ENCODE data around the gene PPIG.
"Not testable (repeated sequence)": the region's sequence is repeated elsewhere in the genome, so short reads cannot be mapped to it uniquely, and the experiment has no call there.

The PPIG gene

DNA sequence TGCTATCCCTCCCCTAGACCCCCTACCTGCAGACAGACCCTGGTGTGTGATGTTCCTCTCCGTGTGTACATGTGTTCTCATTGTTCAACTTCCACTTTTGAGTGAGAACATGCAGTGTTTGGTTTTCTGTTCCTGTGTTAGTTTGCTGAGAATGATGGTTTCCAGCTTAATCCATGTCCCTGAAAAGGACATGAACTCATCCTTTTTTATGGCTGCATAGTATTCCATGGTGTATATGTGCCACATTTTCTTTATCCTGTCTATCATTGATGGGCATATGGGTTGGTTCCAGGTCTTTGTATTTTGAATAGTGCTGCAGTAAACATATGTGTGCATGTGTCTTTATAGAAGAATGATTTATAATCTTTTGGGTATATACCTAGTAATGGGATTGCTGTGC lies 31.8 kb downstream of the PPIG start:
- not testable (repeated sequence) for H3K27me3 Mint-ChIP-seq (ENCODE audit: low read depth); DNase-seq (ENCODE audit: low spot score); H3K27ac Mint-ChIP-seq; H3K4me3 Mint-ChIP-seq
- peaks cover 16% of the 10 kb centered on the region for H3K4me1 Mint-ChIP-seq (ENCODE audit: low read depth)
- peaks cover 20% of the 10 kb centered on the region for H3K9me3 Mint-ChIP-seq
- peaks cover 82% of the 10 kb centered on the region for H3K36me3 Mint-ChIP-seq (ENCODE audit: low read depth)

DNA sequence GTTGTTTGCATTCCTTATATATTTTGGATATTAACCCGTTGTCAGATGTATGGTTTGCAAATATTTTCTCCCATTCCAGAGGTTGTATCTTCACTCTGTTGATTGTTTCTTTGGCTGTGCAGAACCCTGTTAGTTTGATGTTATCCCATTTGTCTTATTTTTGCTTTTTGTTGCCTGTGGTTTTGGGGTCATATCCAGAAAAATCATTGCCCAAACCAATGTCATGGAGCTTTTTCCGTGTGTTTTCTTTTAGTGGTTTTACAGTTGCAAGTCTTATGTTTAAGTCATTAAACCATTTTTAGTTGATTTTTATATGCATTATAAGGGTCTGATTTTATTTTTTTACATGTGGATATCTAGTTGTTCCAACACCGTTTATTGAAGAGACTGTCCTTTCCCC lies 35.8 kb downstream of the PPIG start:
- Mint-ChIP-seq H3K4me1 (ENCODE audit: low read depth) (peaks cover 25% of the 10 kb centered on the region), H3K27me3 (ENCODE audit: low read depth) (no peaks in the 10 kb centered on the region), H3K27ac (no peak overlapping the region), H3K4me3 (no peak overlapping the region), H3K9me3 (peaks cover 20% of the 10 kb centered on the region), H3K36me3 (ENCODE audit: low read depth) (peaks cover 72% of the 10 kb centered on the region)
- no peak for DNase-seq (ENCODE audit: low spot score)

DNA sequence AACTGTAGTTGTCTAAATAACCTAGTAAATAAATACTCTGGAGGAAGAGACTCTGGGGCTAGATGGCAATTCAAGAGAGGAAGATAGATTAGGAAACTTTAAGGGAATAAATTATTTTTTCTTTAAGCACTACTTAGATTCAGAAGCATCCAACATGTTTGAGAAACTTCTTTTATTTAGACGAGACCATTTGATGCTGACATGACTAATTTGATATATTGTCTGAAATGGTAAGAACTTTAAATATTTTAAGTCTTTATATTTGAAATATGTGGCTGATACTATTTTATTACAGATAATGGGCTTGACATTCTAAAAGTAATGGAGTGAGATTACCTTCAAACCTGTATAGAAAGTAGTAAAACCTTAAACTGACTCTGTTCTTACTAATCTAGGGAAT lies 36.4 kb downstream of the PPIG start:
- peaks cover 20% of the 10 kb centered on the region for H3K9me3 Mint-ChIP-seq
- no peak overlapping the region for H3K4me3 Mint-ChIP-seq
- peaks cover 25% of the 10 kb centered on the region for H3K4me1 Mint-ChIP-seq (ENCODE audit: low read depth)

DNA sequence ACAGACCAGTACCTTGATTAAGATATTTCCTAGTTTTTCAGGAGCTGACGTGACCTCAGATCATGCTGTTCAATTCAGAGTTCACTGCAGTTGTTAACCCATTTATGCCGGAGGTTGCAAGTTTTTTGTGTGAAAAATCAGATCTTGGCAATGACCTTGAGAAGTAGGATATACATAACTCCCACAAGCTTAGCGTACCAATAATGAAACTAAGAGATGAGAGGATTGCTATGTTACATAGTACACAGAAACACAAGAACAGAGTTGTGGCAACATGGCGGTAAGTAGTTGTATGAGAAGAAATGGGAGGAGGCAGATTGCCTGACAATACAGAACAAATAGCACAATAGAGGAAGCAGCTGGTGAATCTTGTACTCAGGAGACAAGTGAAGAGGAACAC lies 39.1 kb downstream of the PPIG start:
- Mint-ChIP-seq H3K36me3 (ENCODE audit: low read depth) (peaks cover 52% of the 10 kb centered on the region), H3K9me3 (no peaks in the 10 kb centered on the region), H3K27ac (no peak overlapping the region), H3K4me1 (ENCODE audit: low read depth) (peaks cover 19% of the 10 kb centered on the region), H3K27me3 (ENCODE audit: low read depth) (no peaks in the 10 kb centered on the region), H3K4me3 (no peak overlapping the region)
- no peak for DNase-seq (ENCODE audit: low spot score)

More for the DNA sequence above, 36.4 kb downstream of the PPIG start:
- H3K36me3 Mint-ChIP-seq (ENCODE audit: low read depth), result peaks cover 70% of the 10 kb centered on the region
- H3K27me3 Mint-ChIP-seq (ENCODE audit: low read depth), result no peaks in the 10 kb centered on the region
- H3K27ac Mint-ChIP-seq, result no peak overlapping the region
- DNase-seq (ENCODE audit: low spot score), result no peak

DNA sequence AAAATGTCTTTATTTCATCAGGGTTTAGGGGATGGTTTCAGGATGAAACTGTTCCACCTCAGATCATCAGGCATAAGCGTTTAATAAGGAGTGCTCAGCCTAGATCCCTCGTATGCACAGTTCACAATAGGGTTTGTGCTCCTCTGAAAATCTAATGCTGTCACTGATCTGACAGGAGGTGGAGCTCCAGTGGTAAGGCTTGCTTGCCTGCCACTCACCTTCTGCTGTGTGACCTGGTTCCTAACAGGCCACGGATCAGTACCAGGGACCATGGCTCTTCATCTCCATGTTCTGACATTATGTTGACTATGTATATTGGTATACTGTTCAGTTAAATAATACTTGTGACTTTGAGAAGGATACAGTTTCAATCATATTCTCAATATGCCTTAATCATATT lies 41.6 kb downstream of the PPIG start:
- H3K9me3 Mint-ChIP-seq, result no peaks in the 10 kb centered on the region
- H3K4me3 Mint-ChIP-seq, result no peak overlapping the region
- DNase-seq (ENCODE audit: low spot score), result no peak
- peaks cover 9% of the 10 kb centered on the region for H3K4me1 Mint-ChIP-seq (ENCODE audit: low read depth)
- no peaks in the 10 kb centered on the region for H3K27me3 Mint-ChIP-seq (ENCODE audit: low read depth)
- peaks cover 37% of the 10 kb centered on the region for H3K36me3 Mint-ChIP-seq (ENCODE audit: low read depth)
- no peak overlapping the region for H3K27ac Mint-ChIP-seq

DNA sequence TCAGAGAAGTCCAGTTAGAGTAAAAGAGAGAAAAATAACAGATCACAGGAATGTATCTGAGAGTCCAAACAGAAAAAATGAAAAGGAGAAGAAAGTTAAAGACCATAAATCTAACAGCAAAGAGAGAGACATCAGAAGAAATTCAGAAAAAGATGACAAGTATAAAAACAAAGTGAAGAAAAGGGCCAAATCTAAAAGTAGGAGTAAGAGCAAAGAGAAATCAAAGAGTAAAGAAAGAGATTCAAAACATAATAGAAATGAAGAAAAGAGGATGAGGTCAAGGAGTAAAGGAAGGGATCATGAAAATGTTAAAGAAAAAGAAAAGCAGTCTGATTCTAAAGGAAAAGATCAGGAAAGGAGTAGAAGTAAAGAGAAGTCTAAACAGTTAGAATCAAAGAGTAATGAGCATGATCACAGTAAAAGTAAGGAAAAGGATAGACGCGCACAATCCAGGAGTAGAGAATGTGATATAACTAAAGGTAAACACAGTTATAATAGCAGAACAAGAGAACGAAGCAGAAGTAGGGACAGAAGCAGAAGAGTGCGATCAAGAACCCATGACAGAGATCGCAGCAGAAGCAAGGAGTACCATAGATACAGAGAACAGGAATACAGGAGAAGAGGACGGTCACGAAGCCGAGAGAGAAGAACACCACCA lies 52.4 kb downstream of the PPIG start:
- Mint-ChIP-seq H3K4me1 (ENCODE audit: low read depth) (no peaks in the 10 kb centered on the region), H3K4me3 (no peak overlapping the region), H3K36me3 (ENCODE audit: low read depth) (peaks cover 9% of the 10 kb centered on the region), H3K27ac (no peak overlapping the region), H3K9me3 (no peaks in the 10 kb centered on the region), H3K27me3 (ENCODE audit: low read depth) (no peaks in the 10 kb centered on the region)
- DNase-seq (ENCODE audit: low spot score), result no peak

DNA sequence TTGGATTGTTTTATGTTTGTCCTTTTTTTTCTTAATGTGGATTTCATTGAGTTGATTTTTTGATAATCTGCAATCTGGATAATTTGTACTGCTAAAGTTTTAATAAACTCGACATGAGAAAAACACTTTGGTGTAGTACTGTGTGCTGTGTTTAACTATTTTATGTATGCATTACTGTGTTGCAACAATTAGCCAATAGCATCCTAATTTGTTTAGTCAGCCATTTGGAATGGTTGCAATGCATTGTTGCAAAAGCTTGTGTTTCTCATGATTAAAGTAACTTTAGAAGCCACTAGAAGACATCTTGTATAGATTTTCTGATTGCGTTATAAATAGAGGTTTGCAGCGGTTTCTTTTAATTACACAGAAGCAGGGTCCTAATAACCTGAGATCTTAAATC lies 53.5 kb downstream of the PPIG start:
- H3K27me3 Mint-ChIP-seq (ENCODE audit: low read depth), result no peaks in the 10 kb centered on the region
- no peaks in the 10 kb centered on the region for H3K9me3 Mint-ChIP-seq
- no peaks in the 10 kb centered on the region for H3K4me1 Mint-ChIP-seq (ENCODE audit: low read depth)
- H3K36me3 Mint-ChIP-seq (ENCODE audit: low read depth), result peaks cover 6% of the 10 kb centered on the region
- H3K4me3 Mint-ChIP-seq, result no peak overlapping the region
- DNase-seq (ENCODE audit: low spot score), result no peak
- H3K27ac Mint-ChIP-seq, result no peak overlapping the region

DNA sequence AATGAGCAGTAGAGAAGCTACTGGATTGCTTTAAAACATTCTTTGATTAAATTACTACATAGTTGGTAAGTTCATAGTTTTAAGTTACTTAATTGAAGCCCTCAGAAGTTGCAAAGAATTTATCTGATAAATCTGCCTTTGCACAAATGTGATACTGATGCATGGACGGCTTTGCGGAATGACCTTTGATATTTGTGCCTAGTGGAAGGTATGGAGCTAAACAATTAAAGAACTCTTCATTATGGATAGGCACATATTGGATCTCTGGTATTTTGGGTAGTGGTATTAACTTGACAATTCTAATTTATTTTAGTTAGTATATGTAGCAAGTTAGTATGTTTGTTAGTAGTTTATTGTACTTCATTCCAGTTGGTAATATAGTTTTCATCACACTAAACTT lies 56.0 kb downstream of the PPIG start:
- Mint-ChIP-seq H3K27me3 (ENCODE audit: low read depth) (no peaks in the 10 kb centered on the region), H3K27ac (no peak overlapping the region), H3K4me1 (ENCODE audit: low read depth) (no peaks in the 10 kb centered on the region), H3K36me3 (ENCODE audit: low read depth) (peaks cover 3% of the 10 kb centered on the region), H3K4me3 (no peak overlapping the region), H3K9me3 (no peaks in the 10 kb centered on the region)
- DNase-seq (ENCODE audit: low spot score), result no peak

DNA sequence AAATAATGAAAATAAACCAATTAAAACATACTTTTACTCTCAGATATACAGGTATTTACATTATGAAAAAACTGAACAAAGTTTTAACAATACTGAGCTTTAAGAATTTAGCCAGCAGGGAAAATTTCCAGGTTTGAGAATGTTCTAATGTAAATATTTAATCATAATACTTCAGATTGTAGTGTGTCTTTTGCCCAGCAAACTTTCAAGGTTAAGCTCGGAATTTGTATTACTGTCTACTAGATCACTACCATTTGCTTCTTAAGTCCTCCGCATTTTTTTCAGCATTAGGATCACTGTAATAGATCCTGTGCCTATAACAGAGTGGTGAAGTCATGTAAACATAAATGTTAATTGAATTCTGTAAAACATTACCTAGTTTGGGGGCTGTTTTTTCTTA lies 57.3 kb downstream of the PPIG start:
- Mint-ChIP-seq H3K36me3 (ENCODE audit: low read depth) (peaks cover 3% of the 10 kb centered on the region), H3K4me3 (no peak overlapping the region), H3K4me1 (ENCODE audit: low read depth) (no peaks in the 10 kb centered on the region), H3K27me3 (ENCODE audit: low read depth) (no peaks in the 10 kb centered on the region), H3K9me3 (no peaks in the 10 kb centered on the region), H3K27ac (no peak overlapping the region)
- no peak for DNase-seq (ENCODE audit: low spot score)

DNA sequence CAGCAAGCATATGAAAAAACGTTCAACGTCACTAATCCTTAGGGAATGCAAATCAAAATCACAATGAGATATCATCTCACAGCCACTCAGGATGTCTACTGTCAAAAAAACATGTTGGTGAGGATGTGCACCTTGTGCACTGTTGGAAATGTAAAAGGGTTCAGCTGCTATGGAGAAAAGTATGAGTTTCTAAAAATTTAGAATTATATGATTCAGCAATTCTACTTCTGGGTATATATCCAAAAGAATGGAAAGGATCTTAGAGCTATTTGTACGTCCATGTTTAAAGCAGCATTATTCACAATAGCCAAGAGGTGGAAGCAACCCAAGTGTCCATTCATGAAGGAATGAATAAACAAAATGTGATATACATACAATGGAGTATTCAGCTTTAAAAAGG lies 60.0 kb downstream of the PPIG start:
- peaks cover 3% of the 10 kb centered on the region for H3K27me3 Mint-ChIP-seq (ENCODE audit: low read depth)
- no peaks in the 10 kb centered on the region for H3K4me1 Mint-ChIP-seq (ENCODE audit: low read depth)
- no peaks in the 10 kb centered on the region for H3K9me3 Mint-ChIP-seq
- H3K27ac Mint-ChIP-seq, result no peak overlapping the region
- H3K36me3 Mint-ChIP-seq (ENCODE audit: low read depth), result no peaks in the 10 kb centered on the region
- H3K4me3 Mint-ChIP-seq, result no peak overlapping the region
- no peak for DNase-seq (ENCODE audit: low spot score)

DNA sequence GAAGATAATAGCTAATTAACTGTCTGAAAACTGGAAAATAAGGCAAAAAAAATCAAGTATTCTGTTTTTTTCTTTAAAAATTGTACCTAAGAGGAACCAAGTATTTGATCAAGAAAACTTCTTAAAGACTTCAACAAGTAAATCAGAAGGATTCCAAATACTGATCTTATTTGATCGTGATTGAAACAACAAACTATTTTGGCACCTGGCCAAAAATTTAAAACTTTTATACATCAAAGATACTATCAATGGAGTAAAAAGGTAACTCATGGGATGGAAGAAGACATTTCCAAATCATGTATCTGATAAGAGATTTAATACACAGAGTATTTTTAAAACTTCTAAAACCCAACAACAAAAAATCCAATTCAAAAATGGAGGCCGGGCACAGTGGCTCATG lies 63.3 kb downstream of the PPIG start:
- H3K4me1 Mint-ChIP-seq (ENCODE audit: low read depth), result no peaks in the 10 kb centered on the region
- peaks cover 17% of the 10 kb centered on the region for H3K27me3 Mint-ChIP-seq (ENCODE audit: low read depth)

DNA sequence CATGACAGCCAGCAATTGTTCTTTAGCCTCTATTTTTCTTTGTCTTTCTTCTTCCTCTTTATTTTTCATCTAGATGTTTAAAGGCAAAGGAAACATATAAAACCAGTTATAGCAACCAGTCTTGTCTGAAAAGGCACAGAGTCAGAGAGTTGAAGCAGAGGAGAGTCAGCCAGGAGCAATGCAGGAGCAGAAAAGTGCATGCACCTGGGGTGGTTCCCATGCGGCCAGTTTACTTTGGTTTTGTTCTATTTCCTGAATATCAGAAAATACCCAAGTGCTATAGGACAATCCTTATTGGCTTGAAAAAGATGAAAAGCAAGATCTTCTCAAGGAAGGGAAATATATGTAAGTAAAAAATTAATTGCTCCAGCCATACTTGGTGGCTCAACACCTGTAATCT lies 65.1 kb downstream of the PPIG start:
- Mint-ChIP-seq H3K9me3 (no peaks in the 10 kb centered on the region), H3K27me3 (ENCODE audit: low read depth) (peaks cover 27% of the 10 kb centered on the region), H3K36me3 (ENCODE audit: low read depth) (no peaks in the 10 kb centered on the region), H3K4me1 (ENCODE audit: low read depth) (no peaks in the 10 kb centered on the region), H3K27ac (no peak overlapping the region), H3K4me3 (no peak overlapping the region)
- DNase-seq (ENCODE audit: low spot score), result no peak

More for the DNA sequence above, 63.3 kb downstream of the PPIG start:
- H3K36me3 Mint-ChIP-seq (ENCODE audit: low read depth), result no peaks in the 10 kb centered on the region
- no peak overlapping the region for H3K27ac Mint-ChIP-seq
- no peak for DNase-seq (ENCODE audit: low spot score)
- no peaks in the 10 kb centered on the region for H3K9me3 Mint-ChIP-seq
- no peak overlapping the region for H3K4me3 Mint-ChIP-seq

DNA sequence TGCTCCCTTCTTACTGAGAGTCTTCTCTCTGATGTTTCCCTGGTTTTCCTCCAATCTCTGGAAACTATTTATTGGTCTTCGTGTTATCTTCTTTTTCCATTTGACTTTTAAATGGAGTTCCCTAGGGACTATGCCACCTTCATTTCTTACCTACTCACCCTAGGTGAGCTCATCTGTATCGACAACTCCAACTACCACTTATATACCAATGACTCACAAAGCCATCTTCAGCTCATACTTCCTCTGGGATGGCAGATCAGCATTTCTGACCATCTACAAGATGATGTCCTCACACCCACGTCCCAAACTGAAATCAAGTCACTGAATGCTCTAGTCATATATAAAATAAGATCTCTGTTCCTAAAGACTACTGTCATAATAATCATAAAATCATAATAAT lies 69.5 kb downstream of the PPIG start:
- no peaks in the 10 kb centered on the region for H3K36me3 Mint-ChIP-seq (ENCODE audit: low read depth)
- DNase-seq (ENCODE audit: low spot score), result no peak
- no peaks in the 10 kb centered on the region for H3K9me3 Mint-ChIP-seq
- no peak overlapping the region for H3K27ac Mint-ChIP-seq
- H3K27me3 Mint-ChIP-seq (ENCODE audit: low read depth), result peaks cover 46% of the 10 kb centered on the region
- no peaks in the 10 kb centered on the region for H3K4me1 Mint-ChIP-seq (ENCODE audit: low read depth)
- H3K4me3 Mint-ChIP-seq, result no peak overlapping the region

DNA sequence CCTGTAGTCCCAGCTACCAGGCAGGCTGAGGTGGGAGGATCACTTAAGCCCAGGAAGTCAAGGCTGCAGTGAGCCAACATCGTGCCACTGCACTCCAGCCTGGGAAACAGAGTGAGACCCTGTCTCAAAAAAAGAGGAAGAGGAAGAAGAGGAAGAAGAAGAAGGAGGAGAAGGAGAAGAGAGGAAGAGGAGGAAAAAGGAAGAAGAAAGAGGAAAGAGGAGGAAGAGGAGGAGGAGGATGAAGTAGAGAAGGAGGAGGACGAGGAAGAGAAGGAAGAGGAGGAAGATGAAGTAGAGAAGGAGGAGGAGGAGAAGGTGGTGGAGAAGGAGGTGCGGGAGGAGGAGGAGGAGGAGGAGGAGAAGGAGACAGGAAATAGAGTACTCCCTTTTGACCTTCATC lies 72.0 kb downstream of the PPIG start:
- Mint-ChIP-seq H3K9me3 (no peaks in the 10 kb centered on the region), H3K4me3 (no peak overlapping the region), H3K36me3 (ENCODE audit: low read depth) (no peaks in the 10 kb centered on the region), H3K27ac (no peak overlapping the region), H3K27me3 (ENCODE audit: low read depth) (peaks cover 42% of the 10 kb centered on the region), H3K4me1 (ENCODE audit: low read depth) (peaks cover 4% of the 10 kb centered on the region)
- DNase-seq (ENCODE audit: low spot score), result no peak

DNA sequence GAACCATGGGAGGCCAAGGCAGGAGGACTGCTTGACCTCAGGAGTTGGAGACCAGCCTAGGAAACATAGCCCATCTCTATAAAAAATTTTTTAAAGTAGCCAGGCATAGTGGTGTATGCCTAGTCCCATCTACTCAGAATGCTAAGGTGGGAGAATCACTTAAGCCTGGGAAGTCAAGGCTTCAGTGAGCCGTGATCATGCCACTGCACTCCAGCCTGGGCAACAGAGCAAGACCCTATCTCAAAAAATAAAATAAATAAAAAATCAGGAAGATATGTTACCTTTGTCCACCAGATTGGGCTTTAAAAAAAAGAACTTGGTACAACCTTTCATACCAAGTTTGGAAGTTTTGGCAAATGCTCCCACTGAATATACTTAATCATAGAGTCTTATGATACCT lies 74.7 kb downstream of the PPIG start:
- Mint-ChIP-seq H3K4me1 (ENCODE audit: low read depth) (peaks cover 4% of the 10 kb centered on the region), H3K36me3 (ENCODE audit: low read depth) (no peaks in the 10 kb centered on the region), H3K9me3 (no peaks in the 10 kb centered on the region), H3K27ac (no peak overlapping the region), H3K4me3 (no peak overlapping the region), H3K27me3 (ENCODE audit: low read depth) (peaks cover 33% of the 10 kb centered on the region)
- DNase-seq (ENCODE audit: low spot score), result no peak

All from T-helper 2 cell treated with Interferon-gamma antibody and Interleukin-4, amounts not matched to agents 5 μg/mL and 100 μg/mL, for 36 hours (primary cell).